Choroid plexus epithelial cell (primary cell): Measurements from ENCODE around the gene TTC7B.

Experiments
- DNase-seq: peaks from one replicate; pipeline ENCODE4 v3.0.0-alpha.2; 2010; ENCODE audit warnings: low read depth
- H3K4me3 ChIP-seq: 2 replicates; pipeline ENCODE4 v1.5.1; 2011; ENCODE audit warnings: low read depth, mild to moderate bottlenecking, control low read depth, low read length, moderate library complexity
- CTCF ChIP-seq: conservative IDR thresholded peaks from 2 replicates; pipeline ENCODE4 v1.5.1; 2011; ENCODE audit warnings: low read depth, mild to moderate bottlenecking, control low read depth, inconsistent platforms, low read length, moderate library complexity

Gene TTC7B

GRCh38 chr14:90508036-90508435 is 308.2 kb downstream of the TTC7B start:
- no peak for TF ChIP-seq CTCF
- no peak for DNase-seq

GRCh38 chr14:90507428-90507827 is 308.8 kb downstream of the TTC7B start:
- DNase-seq = no peak

More at GRCh38 chr14:90508036-90508435, 308.2 kb downstream of the TTC7B start:
- H3K4me3 ChIP-seq = no peak overlapping the region

GRCh38 chr14:90506748-90507147 is 309.5 kb downstream of the TTC7B start:
- H3K4me3 ChIP-seq = no peak overlapping the region
- TF ChIP-seq CTCF = no peak
- DNase-seq = no peak

More at GRCh38 chr14:90507428-90507827, 308.8 kb downstream of the TTC7B start:
- H3K4me3 ChIP-seq = no peak overlapping the region
- TF ChIP-seq CTCF = no peak

- H3K4me3 ChIP-seq = no peak overlapping the region
- no peak for TF ChIP-seq CTCF
- no peak for DNase-seq
Measured at GRCh38 chr14:90505531-90505930, 310.7 kb downstream of the TTC7B start.

- TF ChIP-seq CTCF = no peak
- no peak for DNase-seq
- H3K4me3 ChIP-seq = no peak overlapping the region
Measured at GRCh38 chr14:90504643-90505042, 311.6 kb downstream of the TTC7B start.

- DNase-seq = no peak
- TF ChIP-seq CTCF = no peak
- H3K4me3 ChIP-seq = no peak overlapping the region
Measured at GRCh38 chr14:90503582-90503981, 312.6 kb downstream of the TTC7B start.

GRCh38 chr14:90502760-90503159 is 313.5 kb downstream of the TTC7B start:
- TF ChIP-seq CTCF = no peak
- H3K4me3 ChIP-seq = no peak overlapping the region
- no peak for DNase-seq
